ENCODE results near the gene FOSL1. TPM values are rescaled to one million over a fixed set of nuclear protein-coding genes. Genes with fewer than 3 reads are reported as not detected.

The FOSL1 gene
- total and polyA plus RNA-seq, 2 donors (not counting 1 experiment from before 2014, with no cell fraction given): 2.3 TPM; not detected in 1

DNA sequence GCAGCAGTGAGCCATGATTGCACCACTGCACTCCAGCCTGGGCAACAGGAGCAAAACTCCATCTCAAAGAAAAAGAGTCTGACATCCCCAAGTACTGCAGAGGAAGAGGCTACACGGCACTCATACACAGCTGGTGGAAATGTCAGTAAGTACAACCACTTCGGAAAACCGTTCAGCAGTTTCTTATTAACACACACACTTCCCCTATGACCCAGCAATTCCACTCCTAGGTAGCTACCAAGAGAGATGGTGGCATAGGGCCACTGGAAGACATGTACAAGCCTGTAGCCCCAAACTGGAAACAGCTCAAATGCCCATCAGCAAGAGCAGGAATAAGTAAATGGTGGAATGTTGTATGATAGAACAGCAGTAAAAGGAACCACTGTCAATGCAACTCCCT is 22.4 kb upstream of the FOSL1 start:
- POLR2A ChIA-PET: interaction anchor here (0.5 to 0.6 kb wide), 3 partner anchors 45 to 260 kb away, joined by 3 to 7 read pairs (median 4); partner anchors contain the start of gene RELA

DNA sequence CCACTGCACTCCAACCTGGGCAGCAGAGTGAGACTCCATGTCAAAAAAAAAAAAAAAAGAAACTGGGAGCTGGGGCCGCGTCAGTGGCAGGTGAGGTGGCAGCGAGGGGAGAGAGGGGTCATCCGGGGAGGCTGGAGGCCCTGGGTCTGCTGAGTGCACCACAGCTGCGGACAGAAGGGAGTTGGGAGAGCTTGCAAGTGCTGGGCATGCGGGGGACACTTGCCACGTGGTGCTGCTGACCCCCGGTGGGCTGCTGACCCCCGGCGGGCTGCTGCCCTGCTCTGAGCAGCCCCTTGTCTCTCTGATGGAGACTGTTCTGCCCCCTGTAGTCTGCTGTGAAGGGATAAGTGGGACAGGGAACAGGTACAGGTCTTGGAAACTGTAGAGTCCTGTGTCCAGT is 21.7 kb upstream of the FOSL1 start:
- DNase-seq (no peak), ATAC-seq (ENCODE audit: low read depth) (no peak)
- peaks cover 4% of the 10 kb centered on the region for H4K20me1 ChIP-seq (ENCODE audit: control insufficient read depth, insufficient read depth, low read length, poor library complexity, severe bottlenecking)
- H3K27ac ChIP-seq (ENCODE audit: low read length in 2 of 2): no peak overlapping the region
- POLR2A ChIA-PET: interaction anchor here (0.5 to 0.9 kb wide), 3 partner anchors 34 to 201 kb away, joined by 4 to 10 read pairs (median 7); partner anchors contain the start of gene FIBP
- no peak overlapping the region for H3K27ac Mint-ChIP-seq
- WGBS (ENCODE audit: insufficient coverage): 99% methylated on average over 10 of the region's 10 CpGs
- H2AFZ ChIP-seq (ENCODE audit: insufficient read depth, low read depth, low read length, poor library complexity, severe bottlenecking): no peak overlapping the region
- H3K4me1 Mint-ChIP-seq: peaks cover 24% of the 10 kb centered on the region
- H3K27me3 Mint-ChIP-seq: no peaks in the 10 kb centered on the region
- no peaks in the 10 kb centered on the region for H3K27me3 ChIP-seq (replicated peaks in 1 of 4; ENCODE audit: control extremely low read depth in 1 of 4, control insufficient read depth in 3 of 4, insufficient read depth in 4 of 4, low read length in 3 of 4)
- H3K4me1 ChIP-seq (ENCODE audit: control insufficient read depth in 2 of 2, insufficient read depth in 2 of 2, low read length in 2 of 2): peaks cover 19 to 28% of the 10 kb centered on the region in 2 donors
- H3K4me2 ChIP-seq (replicated peaks; ENCODE audit: low read depth, low read length, poor library complexity, severe bottlenecking): no peak overlapping the region
- peaks cover 6 to 20% of the 10 kb centered on the region in 2 experiments for H3K36me3 ChIP-seq (replicated peaks in 1 of 2; ENCODE audit: control extremely low read depth in 1 of 2, control insufficient read depth in 1 of 2, extremely low read depth in 1 of 2, insufficient read depth in 2 of 2, low read length in 1 of 2)
- no peak for TF ChIP-seq EZH2 (IDR thresholded peaks at IDR 0.05; ENCODE audit: borderline replicate concordance, insufficient read depth, low read depth, low read length, poor library complexity, severe bottlenecking)
- TF ChIP-seq, protein P1, sequence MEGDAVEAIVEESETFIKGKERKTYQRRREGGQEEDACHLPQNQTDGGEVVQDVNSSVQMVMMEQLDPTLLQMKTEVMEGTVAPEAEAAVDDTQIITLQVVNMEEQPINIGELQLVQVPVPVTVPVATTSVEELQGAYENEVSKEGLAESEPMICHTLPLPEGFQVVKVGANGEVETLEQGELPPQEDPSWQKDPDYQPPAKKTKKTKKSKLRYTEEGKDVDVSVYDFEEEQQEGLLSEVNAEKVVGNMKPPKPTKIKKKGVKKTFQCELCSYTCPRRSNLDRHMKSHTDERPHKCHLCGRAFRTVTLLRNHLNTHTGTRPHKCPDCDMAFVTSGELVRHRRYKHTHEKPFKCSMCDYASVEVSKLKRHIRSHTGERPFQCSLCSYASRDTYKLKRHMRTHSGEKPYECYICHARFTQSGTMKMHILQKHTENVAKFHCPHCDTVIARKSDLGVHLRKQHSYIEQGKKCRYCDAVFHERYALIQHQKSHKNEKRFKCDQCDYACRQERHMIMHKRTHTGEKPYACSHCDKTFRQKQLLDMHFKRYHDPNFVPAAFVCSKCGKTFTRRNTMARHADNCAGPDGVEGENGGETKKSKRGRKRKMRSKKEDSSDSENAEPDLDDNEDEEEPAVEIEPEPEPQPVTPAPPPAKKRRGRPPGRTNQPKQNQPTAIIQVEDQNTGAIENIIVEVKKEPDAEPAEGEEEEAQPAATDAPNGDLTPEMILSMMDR (IDR thresholded peaks at IDR 0.05): no peak
- intact Hi-C loops (cut with micrococcal nuclease): no loop called here
- no peaks in the 10 kb centered on the region for H3K9me3 ChIP-seq (ENCODE audit: control extremely low read depth in 1 of 3, control insufficient read depth in 2 of 3, insufficient read depth in 1 of 3, low read length in 2 of 3)
- H3K79me2 ChIP-seq (ENCODE audit: control insufficient read depth, insufficient read depth, low read length): peaks cover 35% of the 10 kb centered on the region
- no peak overlapping the region for H3K9ac ChIP-seq (ENCODE audit: low read length)
- H3K9me3 Mint-ChIP-seq (ENCODE audit: insufficient read depth): no peaks in the 10 kb centered on the region
- no peak overlapping the region for H3K4me3 ChIP-seq (ENCODE audit: control extremely low read depth in 1 of 5, extremely low read depth in 1 of 5, insufficient read depth in 1 of 5, low read depth in 2 of 5, low read length in 4 of 5)
- H3K4me3 Mint-ChIP-seq: peak overlapping the region; percentile 17
- CTCF ChIA-PET: interaction anchor here (2.1 to 3.0 kb wide), 3 partner anchors 10 to 37 kb away, joined by 4 to 10 read pairs (median 8); partner anchors contain the start of gene FIBP

More for the DNA sequence above, 22.4 kb upstream of the FOSL1 start:
- Histone ChIP-seq H3K4me1 (ENCODE audit: control insufficient read depth in 2 of 2, insufficient read depth in 2 of 2, low read length in 2 of 2) (peaks cover 21 to 27% of the 10 kb centered on the region in 2 donors), H4K20me1 (ENCODE audit: control insufficient read depth, insufficient read depth, low read length, poor library complexity, severe bottlenecking) (peaks cover 4% of the 10 kb centered on the region), H3K4me2 (replicated peaks; ENCODE audit: low read depth, low read length, poor library complexity, severe bottlenecking) (no peak overlapping the region), H3K9ac (ENCODE audit: low read length) (no peak overlapping the region), H3K4me3 (ENCODE audit: control extremely low read depth in 1 of 5, extremely low read depth in 1 of 5, insufficient read depth in 1 of 5, low read depth in 2 of 5, low read length in 4 of 5) (no peak overlapping the region), H3K79me2 (ENCODE audit: control insufficient read depth, insufficient read depth, low read length) (peaks cover 28% of the 10 kb centered on the region), H3K27ac (ENCODE audit: low read length in 2 of 2) (no peak overlapping the region), H3K27me3 (replicated peaks in 1 of 4; ENCODE audit: control extremely low read depth in 1 of 4, control insufficient read depth in 3 of 4, insufficient read depth in 4 of 4, low read length in 3 of 4) (no peaks in the 10 kb centered on the region), H3K9me3 (ENCODE audit: control extremely low read depth in 1 of 3, control insufficient read depth in 2 of 3, insufficient read depth in 1 of 3, low read length in 2 of 3) (no peaks in the 10 kb centered on the region), H3K36me3 (replicated peaks in 1 of 2; ENCODE audit: control extremely low read depth in 1 of 2, control insufficient read depth in 1 of 2, extremely low read depth in 1 of 2, insufficient read depth in 2 of 2, low read length in 1 of 2) (peaks cover 6 to 20% of the 10 kb centered on the region in 2 experiments), H2AFZ (ENCODE audit: insufficient read depth, low read depth, low read length, poor library complexity, severe bottlenecking) (no peak overlapping the region)
- peaks cover 25% of the 10 kb centered on the region for H3K4me1 Mint-ChIP-seq
- no CpG with 5 or more reads among the region's 3 CpGs for WGBS (ENCODE audit: insufficient coverage)
- intact Hi-C loops (cut with micrococcal nuclease): no loop called here
- H3K9me3 Mint-ChIP-seq (ENCODE audit: insufficient read depth): no peaks in the 10 kb centered on the region
- no peak overlapping the region for H3K4me3 Mint-ChIP-seq
- TF ChIP-seq, protein P1 (IDR thresholded peaks at IDR 0.05): no peak
- no peak for TF ChIP-seq EZH2 (IDR thresholded peaks at IDR 0.05; ENCODE audit: borderline replicate concordance, insufficient read depth, low read depth, low read length, poor library complexity, severe bottlenecking)
- no peaks in the 10 kb centered on the region for H3K27me3 Mint-ChIP-seq
- CTCF ChIA-PET: interaction anchor here (2.1 to 3.0 kb wide), 3 partner anchors 9 to 38 kb away, joined by 4 to 10 read pairs (median 8); partner anchors contain the start of gene FIBP
- DNase-seq: no peak
- no peak for ATAC-seq (ENCODE audit: low read depth)
- no peak overlapping the region for H3K27ac Mint-ChIP-seq
